ENCODE data around the gene MUC20. TPM values are rescaled to one million over a fixed set of nuclear protein-coding genes. Genes with fewer than 3 reads are reported as not detected.

The MUC20 gene
- total and polyA plus RNA-seq, 2 of the 8 experiments (the other 6 are each of a cell fraction or from before 2014, with no cell fraction given), result 0.24 to 0.26 TPM

- TF ChIP-seq, protein P1, sequence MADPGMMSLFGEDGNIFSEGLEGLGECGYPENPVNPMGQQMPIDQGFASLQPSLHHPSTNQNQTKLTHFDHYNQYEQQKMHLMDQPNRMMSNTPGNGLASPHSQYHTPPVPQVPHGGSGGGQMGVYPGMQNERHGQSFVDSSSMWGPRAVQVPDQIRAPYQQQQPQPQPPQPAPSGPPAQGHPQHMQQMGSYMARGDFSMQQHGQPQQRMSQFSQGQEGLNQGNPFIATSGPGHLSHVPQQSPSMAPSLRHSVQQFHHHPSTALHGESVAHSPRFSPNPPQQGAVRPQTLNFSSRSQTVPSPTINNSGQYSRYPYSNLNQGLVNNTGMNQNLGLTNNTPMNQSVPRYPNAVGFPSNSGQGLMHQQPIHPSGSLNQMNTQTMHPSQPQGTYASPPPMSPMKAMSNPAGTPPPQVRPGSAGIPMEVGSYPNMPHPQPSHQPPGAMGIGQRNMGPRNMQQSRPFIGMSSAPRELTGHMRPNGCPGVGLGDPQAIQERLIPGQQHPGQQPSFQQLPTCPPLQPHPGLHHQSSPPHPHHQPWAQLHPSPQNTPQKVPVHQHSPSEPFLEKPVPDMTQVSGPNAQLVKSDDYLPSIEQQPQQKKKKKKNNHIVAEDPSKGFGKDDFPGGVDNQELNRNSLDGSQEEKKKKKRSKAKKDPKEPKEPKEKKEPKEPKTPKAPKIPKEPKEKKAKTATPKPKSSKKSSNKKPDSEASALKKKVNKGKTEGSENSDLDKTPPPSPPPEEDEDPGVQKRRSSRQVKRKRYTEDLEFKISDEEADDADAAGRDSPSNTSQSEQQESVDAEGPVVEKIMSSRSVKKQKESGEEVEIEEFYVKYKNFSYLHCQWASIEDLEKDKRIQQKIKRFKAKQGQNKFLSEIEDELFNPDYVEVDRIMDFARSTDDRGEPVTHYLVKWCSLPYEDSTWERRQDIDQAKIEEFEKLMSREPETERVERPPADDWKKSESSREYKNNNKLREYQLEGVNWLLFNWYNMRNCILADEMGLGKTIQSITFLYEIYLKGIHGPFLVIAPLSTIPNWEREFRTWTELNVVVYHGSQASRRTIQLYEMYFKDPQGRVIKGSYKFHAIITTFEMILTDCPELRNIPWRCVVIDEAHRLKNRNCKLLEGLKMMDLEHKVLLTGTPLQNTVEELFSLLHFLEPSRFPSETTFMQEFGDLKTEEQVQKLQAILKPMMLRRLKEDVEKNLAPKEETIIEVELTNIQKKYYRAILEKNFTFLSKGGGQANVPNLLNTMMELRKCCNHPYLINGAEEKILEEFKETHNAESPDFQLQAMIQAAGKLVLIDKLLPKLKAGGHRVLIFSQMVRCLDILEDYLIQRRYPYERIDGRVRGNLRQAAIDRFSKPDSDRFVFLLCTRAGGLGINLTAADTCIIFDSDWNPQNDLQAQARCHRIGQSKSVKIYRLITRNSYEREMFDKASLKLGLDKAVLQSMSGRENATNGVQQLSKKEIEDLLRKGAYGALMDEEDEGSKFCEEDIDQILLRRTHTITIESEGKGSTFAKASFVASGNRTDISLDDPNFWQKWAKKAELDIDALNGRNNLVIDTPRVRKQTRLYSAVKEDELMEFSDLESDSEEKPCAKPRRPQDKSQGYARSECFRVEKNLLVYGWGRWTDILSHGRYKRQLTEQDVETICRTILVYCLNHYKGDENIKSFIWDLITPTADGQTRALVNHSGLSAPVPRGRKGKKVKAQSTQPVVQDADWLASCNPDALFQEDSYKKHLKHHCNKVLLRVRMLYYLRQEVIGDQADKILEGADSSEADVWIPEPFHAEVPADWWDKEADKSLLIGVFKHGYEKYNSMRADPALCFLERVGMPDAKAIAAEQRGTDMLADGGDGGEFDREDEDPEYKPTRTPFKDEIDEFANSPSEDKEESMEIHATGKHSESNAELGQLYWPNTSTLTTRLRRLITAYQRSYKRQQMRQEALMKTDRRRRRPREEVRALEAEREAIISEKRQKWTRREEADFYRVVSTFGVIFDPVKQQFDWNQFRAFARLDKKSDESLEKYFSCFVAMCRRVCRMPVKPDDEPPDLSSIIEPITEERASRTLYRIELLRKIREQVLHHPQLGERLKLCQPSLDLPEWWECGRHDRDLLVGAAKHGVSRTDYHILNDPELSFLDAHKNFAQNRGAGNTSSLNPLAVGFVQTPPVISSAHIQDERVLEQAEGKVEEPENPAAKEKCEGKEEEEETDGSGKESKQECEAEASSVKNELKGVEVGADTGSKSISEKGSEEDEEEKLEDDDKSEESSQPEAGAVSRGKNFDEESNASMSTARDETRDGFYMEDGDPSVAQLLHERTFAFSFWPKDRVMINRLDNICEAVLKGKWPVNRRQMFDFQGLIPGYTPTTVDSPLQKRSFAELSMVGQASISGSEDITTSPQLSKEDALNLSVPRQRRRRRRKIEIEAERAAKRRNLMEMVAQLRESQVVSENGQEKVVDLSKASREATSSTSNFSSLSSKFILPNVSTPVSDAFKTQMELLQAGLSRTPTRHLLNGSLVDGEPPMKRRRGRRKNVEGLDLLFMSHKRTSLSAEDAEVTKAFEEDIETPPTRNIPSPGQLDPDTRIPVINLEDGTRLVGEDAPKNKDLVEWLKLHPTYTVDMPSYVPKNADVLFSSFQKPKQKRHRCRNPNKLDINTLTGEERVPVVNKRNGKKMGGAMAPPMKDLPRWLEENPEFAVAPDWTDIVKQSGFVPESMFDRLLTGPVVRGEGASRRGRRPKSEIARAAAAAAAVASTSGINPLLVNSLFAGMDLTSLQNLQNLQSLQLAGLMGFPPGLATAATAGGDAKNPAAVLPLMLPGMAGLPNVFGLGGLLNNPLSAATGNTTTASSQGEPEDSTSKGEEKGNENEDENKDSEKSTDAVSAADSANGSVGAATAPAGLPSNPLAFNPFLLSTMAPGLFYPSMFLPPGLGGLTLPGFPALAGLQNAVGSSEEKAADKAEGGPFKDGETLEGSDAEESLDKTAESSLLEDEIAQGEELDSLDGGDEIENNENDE (IDR thresholded peaks at IDR 0.05; ENCODE audit: insufficient replicate concordance, low read length), result no peak
- TF ChIP-seq RAD21 (IDR thresholded peaks at IDR 0.05 in 1 of 2, conservative IDR thresholded peaks at IDR 0.05 in 1 of 2; ENCODE audit: low read depth in 2 of 2, low read length in 2 of 2), result no peak
- TF ChIP-seq JUND (IDR thresholded peaks at IDR 0.05; ENCODE audit: low read length), result no peak
- no peak for TF ChIP-seq ZNF274 (IDR thresholded peaks at IDR 0.05; ENCODE audit: borderline replicate concordance, extremely low read depth, low read length)
- TF ChIP-seq HDAC6 (IDR thresholded peaks at IDR 0.05; ENCODE audit: low read depth, low read length), result no peak
- TF ChIP-seq MAFK (IDR thresholded peaks at IDR 0.05; ENCODE audit: low read depth, low read length), result no peak
- no peak for TF ChIP-seq MAX (IDR thresholded peaks at IDR 0.05)
- TF ChIP-seq ASH2L (IDR thresholded peaks at IDR 0.05; ENCODE audit: low read length), result no peak
- TF ChIP-seq, protein P2, sequence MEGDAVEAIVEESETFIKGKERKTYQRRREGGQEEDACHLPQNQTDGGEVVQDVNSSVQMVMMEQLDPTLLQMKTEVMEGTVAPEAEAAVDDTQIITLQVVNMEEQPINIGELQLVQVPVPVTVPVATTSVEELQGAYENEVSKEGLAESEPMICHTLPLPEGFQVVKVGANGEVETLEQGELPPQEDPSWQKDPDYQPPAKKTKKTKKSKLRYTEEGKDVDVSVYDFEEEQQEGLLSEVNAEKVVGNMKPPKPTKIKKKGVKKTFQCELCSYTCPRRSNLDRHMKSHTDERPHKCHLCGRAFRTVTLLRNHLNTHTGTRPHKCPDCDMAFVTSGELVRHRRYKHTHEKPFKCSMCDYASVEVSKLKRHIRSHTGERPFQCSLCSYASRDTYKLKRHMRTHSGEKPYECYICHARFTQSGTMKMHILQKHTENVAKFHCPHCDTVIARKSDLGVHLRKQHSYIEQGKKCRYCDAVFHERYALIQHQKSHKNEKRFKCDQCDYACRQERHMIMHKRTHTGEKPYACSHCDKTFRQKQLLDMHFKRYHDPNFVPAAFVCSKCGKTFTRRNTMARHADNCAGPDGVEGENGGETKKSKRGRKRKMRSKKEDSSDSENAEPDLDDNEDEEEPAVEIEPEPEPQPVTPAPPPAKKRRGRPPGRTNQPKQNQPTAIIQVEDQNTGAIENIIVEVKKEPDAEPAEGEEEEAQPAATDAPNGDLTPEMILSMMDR (IDR thresholded peaks at IDR 0.05; ENCODE audit: control extremely low read depth in 1 of 3, insufficient read depth in 1 of 3, low read depth in 1 of 3, low read length in 3 of 3), result no peak
Observed at GRCh38 chr3:195752066-195752465, 31.3 kb downstream of the MUC20 start (continued).

All from H1 (cell line).